ENCODE results near the gene UGDH. TPM values are rescaled to one million over a fixed set of nuclear protein-coding genes. Genes with fewer than 3 reads are reported as not detected.

Gene UGDH
- polyA plus RNA-seq, 2 of the 4 experiments (the other 2 are of a cell fraction) = 610 to 691 TPM

GRCh38 chr4:39490322-39490721 is 36.9 kb downstream of the UGDH start:
- Histone ChIP-seq H3K9me3 (peaks cover 2% of the 10 kb centered on the region; the same call in 1 of the 3 replicates), H3K4me1 (no peaks in the 10 kb centered on the region; the same call in 2 of the 3 replicates), H3K27ac (no peak overlapping the region), H3K4me3 (no peak overlapping the region), H3K4me2 (no peak overlapping the region)
- CTCF ChIA-PET = interaction anchor here (1.0 to 1.8 kb wide), 2 partner anchors 21 to 30 kb away, joined by 3 to 7 read pairs; no protein-coding TSS in a partner anchor
- ATAC-seq = 0 out of 6 replicates have a peak, but pooled peaks of 1 of the 2 experiments have one; percentile 39
- POLR2A ChIA-PET = no interaction called here
- no peak for FAIRE-seq
- DNase-seq (ENCODE audit: low read depth in 1 of 2, low spot score in 1 of 2) = no peak
- TF ChIP-seq BHLHE40 (IDR thresholded peaks at IDR 0.05; ENCODE audit: low read depth, low read length) (no peak), CTCF (IDR thresholded peaks at IDR 0.05) (no peak), POLR2AphosphoS2 (conservative IDR thresholded peaks at IDR 0.05; ENCODE audit: low read length) (no peak), FOSB (CRISPR knock-in tag; IDR thresholded peaks at IDR 0.05) (no peak), NR3C1 (IDR thresholded peaks at IDR 0.05) (no peak), USF2 (IDR thresholded peaks at IDR 0.05) (no peak), BCL3 (IDR thresholded peaks at IDR 0.05) (no peak), CBX2 (IDR thresholded peaks at IDR 0.05; ENCODE audit: borderline replicate concordance, low read depth) (no peak), PBX3 (IDR thresholded peaks at IDR 0.05) (no peak), HMGXB4 (CRISPR knock-in tag; IDR thresholded peaks at IDR 0.05; ENCODE audit: borderline replicate concordance) (no peak), REST (IDR thresholded peaks at IDR 0.05) (no peak), SMC3 (IDR thresholded peaks at IDR 0.05) (no peak), KDM5A (IDR thresholded peaks at IDR 0.05) (no peak), HEYL (CRISPR knock-in tag; IDR thresholded peaks at IDR 0.05) (no peak), TFCP2L1 (CRISPR knock-in tag; IDR thresholded peaks at IDR 0.05) (no peak), ESRRA (IDR thresholded peaks at IDR 0.05; ENCODE audit: borderline replicate concordance, low read length) (no peak), GATA3 (IDR thresholded peaks at IDR 0.05; ENCODE audit: borderline replicate concordance) (no peak), HDAC2 (IDR thresholded peaks at IDR 0.05) (no peak), MYC (IDR thresholded peaks at IDR 0.05; ENCODE audit: borderline replicate concordance, low read length) (no peak)
- WGBS (ENCODE audit: missing lambda C conversion rate) = 84% methylated on average over 2 of the region's 2 CpGs
